Transverse colon (tissue), 4 donors: ENCODE results near the gene PRR5L. TPM values are rescaled to one million over a fixed set of nuclear protein-coding genes. Genes with fewer than 3 reads are reported as not detected.

Source experiments
- DNase-seq: peaks from one replicate; pipeline ENCODE4 v3.0.0-alpha.2; 2019
- H3K27ac ChIP-seq, 4 donors: fragments of 200-600 bp; sonication (generic); 2 replicates each; pipeline ENCODE4 v1.5.1; 2016 to 2018; ENCODE audit warnings: inconsistent platforms in 4 of 4
- H3K27me3 ChIP-seq: fragments of 200-600 bp; sonication (generic); 2 replicates; pipeline ENCODE4 v1.5.1; 2017; ENCODE audit warnings: inconsistent platforms
- H3K36me3 ChIP-seq, 4 donors: fragments of 200-600 bp; sonication (generic); 2 replicates each; pipeline ENCODE4 v1.5.1; 2017 to 2019; ENCODE audit warnings: inconsistent platforms in 4 of 4
- H3K4me1 ChIP-seq, 4 donors: fragments of 200-600 bp; sonication (generic); 2 replicates each; pipeline ENCODE4 v1.5.1; 2017 to 2020; ENCODE audit warnings: inconsistent platforms in 4 of 4
- H3K4me3 ChIP-seq, 4 donors: fragments of 200-600 bp; sonication (generic); 1 replicate in 1 of 4; 2 replicates in 3 of 4; pipeline versions ENCODE4 v1.5.1 to v1.6.1; 2017 to 2019; ENCODE audit warnings: inconsistent platforms in 4 of 4
- H3K9me3 ChIP-seq, 2 donors: fragments of 200-600 bp; sonication (generic); 2 replicates each; pipeline ENCODE4 v1.5.1; 2017 to 2019; ENCODE audit warnings: inconsistent platforms in 2 of 2
- CTCF ChIP-seq, 5 experiments: fragments of 200-600 bp in 3 of 5; fragments of 450-650 bp in 2 of 5; sonication (generic) in 3 of 5; IDR thresholded peaks; 1 replicate in 2 of 5; 2 replicates in 3 of 5; pipeline ENCODE4 v1.5.1; 2016 to 2017; ENCODE audit warnings: antibody characterized with exemption in 5 of 5, inconsistent platforms in 3 of 5, mild to moderate bottlenecking in 2 of 5, moderate library complexity in 1 of 5
- EP300 ChIP-seq: sonication (generic); formaldehyde crosslinking; IDR thresholded peaks from one replicate; pipeline ENCODE4 v1.6.1; 2017; ENCODE audit warnings: antibody characterized with exemption, low read depth
- POLR2A ChIP-seq: fragments of 450-650 bp; IDR thresholded peaks from one replicate; pipeline ENCODE4 v1.6.1; 2016; ENCODE audit warnings: antibody characterized with exemption, mild to moderate bottlenecking, moderate library complexity
- POLR2AphosphoS5 ChIP-seq, 3 donors: sonication (generic); formaldehyde crosslinking; IDR thresholded peaks; one replicate each; pipeline ENCODE4 v1.6.1; 2016; ENCODE audit warnings: antibody characterized with exemption in 3 of 3
- WGBS, 2 donors: methylation state at CpG; one replicate each; pipeline ENCODE4 v1.1.5; 2018; ENCODE audit warnings: low coverage in 1 of 2; 5-methylcytosine and 5-hydroxymethylcytosine counted together
- in situ Hi-C, 4 donors: fragments of 200-750 bp; cut with MboI; loops; one replicate each; pipeline versions ENCODE4 v1.15.0 to v1.15.1; 2017; ENCODE audit warnings: low sequenced_read_pairs in 3 of 4, low pct_ligation_motif_present in 1 of 4, low pct_unique_long_range_greater_than_20kb in 1 of 4
- intact Hi-C: fragments of 100-400 bp; cut with DNase I; formaldehyde crosslinking; loops from one replicate; pipeline ENCODE4 v1.15.1; 2023; ENCODE audit warnings: low total_unique reads
- total RNA-seq, 4 donors: library from RNA; depleted of rRNA; stranded (reverse); fragments of >200 nt; gene quantifications; one replicate each; pipeline ENCODE4 v1.1.0, GENCODE V29; 2016

The PRR5L gene
- total RNA-seq, 4 donors from 2014 or later: 203 to 418 (median 251) TPM

GRCh38 chr11:36390963-36391471 lies 94.9 kb downstream of the PRR5L start:
- TF ChIP-seq EP300: no peak
- no peak for TF ChIP-seq CTCF (IDR thresholded peaks at IDR 0.05)
- no peak for TF ChIP-seq POLR2A
- TF ChIP-seq POLR2AphosphoS5 (IDR thresholded peaks at IDR 0.05): no peak
- no peak overlapping the region for H3K27ac ChIP-seq
- no peak for DNase-seq

DNA sequence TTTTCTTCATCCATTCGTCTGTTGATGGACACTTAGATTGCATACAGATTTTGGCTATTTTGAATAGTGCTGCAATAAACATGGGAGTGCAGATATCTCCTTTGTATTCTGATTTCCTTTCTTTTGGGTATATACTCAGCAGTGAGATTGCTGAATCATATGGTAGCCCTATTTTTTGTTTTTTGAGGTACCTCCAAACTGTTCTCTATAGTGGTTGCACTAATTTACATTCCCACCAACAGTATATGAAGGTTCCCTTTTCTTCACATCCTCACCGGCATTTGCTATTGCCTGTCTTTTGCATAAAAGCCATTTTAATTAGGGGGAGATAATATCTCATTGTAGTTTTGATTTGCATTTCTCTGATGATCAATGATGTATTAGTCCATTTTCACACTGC lies 96.1 kb downstream of the PRR5L start:
- intact Hi-C loops: no loop called here
- Histone ChIP-seq H3K4me1 (peaks cover 0 to 6% (median 0%) of the 10 kb centered on the region in 4 donors), H3K4me3 (no peak overlapping the region)

More at GRCh38 chr11:36390963-36391471, 94.9 kb downstream of the PRR5L start:
- no peaks in the 10 kb centered on the region for H3K27me3 ChIP-seq
- H3K9me3 ChIP-seq: no peaks in the 10 kb centered on the region
- peaks cover 0 to 9% (median 3%) of the 10 kb centered on the region in 4 donors for H3K36me3 ChIP-seq
- intact Hi-C loops (no loop called here), in situ Hi-C loops (loop anchor here in 1 of 4 donors (25.0 kb wide), 1 partner anchor 104 kb away; the partner anchor contains the start of genes COMMD9 and PRR5L)
- peaks cover 0 to 6% (median 3%) of the 10 kb centered on the region in 4 donors for H3K4me1 ChIP-seq
- 42 to 47% methylated on average over 4 of the region's 4 CpGs for WGBS, 2 donors
- no peak overlapping the region for H3K4me3 ChIP-seq

DNA sequence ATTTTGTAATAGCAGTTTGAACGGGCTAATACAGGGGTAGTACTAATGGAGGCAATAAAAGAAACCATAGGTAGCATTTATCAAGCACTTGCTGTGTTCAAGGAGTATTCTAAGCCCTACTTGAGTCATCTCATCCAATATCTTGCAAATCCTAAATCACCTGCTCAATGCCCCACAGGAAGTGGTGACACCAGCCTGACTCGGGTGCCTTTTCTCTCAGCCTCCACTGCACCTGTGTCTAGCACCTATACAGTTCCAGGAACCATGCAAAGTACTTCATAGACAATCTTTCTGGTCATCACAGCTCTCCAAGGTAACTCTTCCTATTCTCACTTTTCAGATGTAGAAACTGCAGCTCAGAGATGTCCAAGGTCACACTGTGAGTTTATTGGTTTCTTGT lies 98.0 kb downstream of the PRR5L start:
- in situ Hi-C loops: loop anchor here in 1 of 4 donors (25.0 kb wide), 1 partner anchor 107 kb away; the partner anchor contains the start of genes COMMD9 and PRR5L
- no peak for DNase-seq
- intact Hi-C loops: no loop called here
- Histone ChIP-seq H3K4me1 (no peaks in the 10 kb centered on the region), H3K27ac (no peak overlapping the region), H3K36me3 (peaks cover 0 to 20% (median 4%) of the 10 kb centered on the region in 4 donors), H3K27me3 (no peaks in the 10 kb centered on the region), H3K4me3 (no peak overlapping the region), H3K9me3 (no peaks in the 10 kb centered on the region)
- no peak for TF ChIP-seq POLR2A
- no peak for TF ChIP-seq CTCF (IDR thresholded peaks at IDR 0.05)
- no peak for TF ChIP-seq POLR2AphosphoS5 (IDR thresholded peaks at IDR 0.05)
- TF ChIP-seq EP300: no peak
- 61 to 67% methylated on average over 2 of the region's 2 CpGs for WGBS, 2 donors

More for the DNA sequence above, 96.1 kb downstream of the PRR5L start:
- Histone ChIP-seq H3K9me3 (no peaks in the 10 kb centered on the region), H3K36me3 (peaks cover 0 to 20% (median 3%) of the 10 kb centered on the region in 4 donors), H3K27ac (no peak overlapping the region), H3K27me3 (no peaks in the 10 kb centered on the region)
- in situ Hi-C loops: loop anchor here in 1 of 4 donors (25.0 kb wide), 1 partner anchor 105 kb away; the partner anchor contains the start of genes COMMD9 and PRR5L
- 80 to 100% methylated on average over 2 of the region's 2 CpGs for WGBS, 2 donors
- no peak for TF ChIP-seq POLR2AphosphoS5 (IDR thresholded peaks at IDR 0.05)
- TF ChIP-seq CTCF (IDR thresholded peaks at IDR 0.05): no peak
- TF ChIP-seq POLR2A: no peak
- TF ChIP-seq EP300: no peak
- no peak for DNase-seq

- in situ Hi-C loops (loop anchor here in 1 of 4 donors (25.0 kb wide), 1 partner anchor 108 kb away; the partner anchor contains the start of genes COMMD9 and PRR5L), intact Hi-C loops (no loop called here)
- Histone ChIP-seq H3K4me1 (no peaks in the 10 kb centered on the region), H3K4me3 (no peak overlapping the region), H3K36me3 (peaks cover 0 to 20% (median 4%) of the 10 kb centered on the region in 4 donors), H3K27ac (no peak overlapping the region), H3K9me3 (no peaks in the 10 kb centered on the region), H3K27me3 (no peaks in the 10 kb centered on the region)
- no peak for DNase-seq
- no peak for TF ChIP-seq EP300
- no peak for TF ChIP-seq POLR2AphosphoS5 (IDR thresholded peaks at IDR 0.05)
- no peak for TF ChIP-seq POLR2A
- no peak for TF ChIP-seq CTCF (IDR thresholded peaks at IDR 0.05)
- WGBS, 2 donors: 74 to 96% methylated on average over 3 of the region's 3 CpGs
These were observed 98.8 kb downstream of the PRR5L start for GRCh38 chr11:36394926-36395325.
